HL-60/S4 treated with phorbol 12-myristate 13-acetate at 8.2 ng/mL for 4 days and 3 days (cell line): ENCODE results near the gene MPC1.

ENCODE experiments used
- in situ Hi-C: fragments of 300-500 bp; cut with MboI; formaldehyde crosslinking; loops from 2 replicates; pipeline ENCODE4 v1.15.0; 2022; ENCODE audit warnings: low sequenced_read_pairs

Gene MPC1

GRCh38 chr6:166318649-166319600 lies 63.8 kb downstream of the MPC1 start:
- in situ Hi-C loops, result no loop called here

GRCh38 chr6:166318227-166318626 lies 64.5 kb downstream of the MPC1 start:
- in situ Hi-C loops, result no loop called here

GRCh38 chr6:166317261-166318212 lies 65.2 kb downstream of the MPC1 start:
- in situ Hi-C loops, result no loop called here

GRCh38 chr6:166315436-166315835 lies 67.3 kb downstream of the MPC1 start:
- in situ Hi-C loops, result no loop called here
